Lower lobe of right lung (tissue), 2 donors: ENCODE measurements around the gene THAP3. TPM values are rescaled to one million over a fixed set of nuclear protein-coding genes. Genes with fewer than 3 reads are reported as not detected.
A peak's percentile ranks its signal among the peaks of the same experiment; 100 is the strongest.

Source experiments
- ATAC-seq, 2 donors: fragments of 200-7000 bp; cut with Tn5 transposase; one replicate each; pipeline ENCODE4 v1.9.1; 2020 to 2022; ENCODE audit warnings: mild to moderate bottlenecking in 2 of 2, moderate library complexity in 2 of 2
- DNase-seq: peaks from one replicate; pipeline ENCODE4 v3.0.0-alpha.2; 2020
- H3K27ac ChIP-seq: fragments of 200-600 bp; one replicate; pipeline ENCODE4 v1.8.0; 2022
- H3K27me3 ChIP-seq: fragments of 200-600 bp; one replicate; pipeline ENCODE4 v1.8.0; 2022; ENCODE audit warnings: low read depth
- H3K36me3 ChIP-seq: fragments of 200-600 bp; one replicate; pipeline ENCODE4 v1.8.0; 2022; ENCODE audit warnings: mild to moderate bottlenecking
- H3K4me1 ChIP-seq: fragments of 200-600 bp; one replicate; pipeline ENCODE4 v1.8.0; 2022
- H3K4me3 ChIP-seq: fragments of 200-600 bp; one replicate; pipeline ENCODE4 v1.8.0; 2022; ENCODE audit warnings: mild to moderate bottlenecking
- H3K9me3 ChIP-seq: fragments of 200-600 bp; one replicate; pipeline ENCODE4 v1.8.0; 2022
- intact Hi-C: fragments of 100-400 bp; cut with DNase I; formaldehyde crosslinking; loops from one replicate; pipeline ENCODE4 v1.11.0; 2022
- total RNA-seq: library from RNA; stranded (reverse); fragmentation: NEBNext Ultra II Directional; extraction: Animal tissue kit (Norgen Biotek cat#: 25700); gene quantifications from one replicate; pipeline ENCODE4 v1.2.1, GENCODE V29; 2021
- TF ChIP-seq, protein P1 (sequence below): fragments of 200-600 bp; IDR thresholded peaks from one replicate; pipeline ENCODE4 v1.8.0; 2022; ENCODE audit warnings: antibody characterized with exemption, mild to moderate bottlenecking
- donor health status: DM: no; HTN: yes; CAD: no; lungs with severe emphysema.

The THAP3 gene
- total RNA-seq, 1 donor from 2014 or later: 15.7 TPM

DNA sequence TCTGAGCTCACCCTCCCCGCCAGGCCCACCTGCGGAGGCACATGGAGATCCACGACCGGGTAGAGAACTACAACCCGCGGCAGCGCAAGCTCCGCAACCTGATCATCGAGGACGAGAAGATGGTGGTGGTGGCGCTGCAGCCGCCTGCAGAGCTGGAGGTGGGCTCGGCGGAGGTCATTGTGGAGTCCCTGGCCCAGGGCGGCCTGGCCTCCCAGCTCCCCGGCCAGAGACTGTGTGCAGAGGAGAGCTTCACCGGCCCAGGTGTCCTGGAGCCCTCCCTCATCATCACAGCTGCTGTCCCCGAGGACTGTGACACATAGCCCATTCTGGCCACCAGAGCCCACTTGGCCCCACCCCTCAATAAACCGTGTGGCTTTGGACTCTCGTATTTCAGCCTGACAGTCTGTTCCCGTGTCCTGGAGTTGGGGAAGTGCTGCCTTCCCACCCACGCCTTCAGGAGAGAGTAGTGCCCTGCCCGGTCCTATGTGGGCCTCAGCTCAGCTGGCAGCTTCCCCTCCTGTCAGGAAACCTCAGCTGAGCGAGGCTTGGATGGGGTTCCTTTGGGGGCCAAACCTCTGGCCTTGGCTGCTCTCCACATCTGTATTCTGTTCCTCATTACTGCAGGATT, 35.7 kb upstream of the THAP3 start:
- ATAC-seq: peak; percentile 14 to 15
- intact Hi-C loops: no loop called here
- Histone ChIP-seq H3K36me3 (peaks cover 65% of the 10 kb centered on the region), H3K9me3 (no peaks in the 10 kb centered on the region), H3K27ac (no peak overlapping the region), H3K27me3 (no peaks in the 10 kb centered on the region), H3K4me1 (peaks cover 31% of the 10 kb centered on the region), H3K4me3 (no peak overlapping the region)
- TF ChIP-seq, protein P1, sequence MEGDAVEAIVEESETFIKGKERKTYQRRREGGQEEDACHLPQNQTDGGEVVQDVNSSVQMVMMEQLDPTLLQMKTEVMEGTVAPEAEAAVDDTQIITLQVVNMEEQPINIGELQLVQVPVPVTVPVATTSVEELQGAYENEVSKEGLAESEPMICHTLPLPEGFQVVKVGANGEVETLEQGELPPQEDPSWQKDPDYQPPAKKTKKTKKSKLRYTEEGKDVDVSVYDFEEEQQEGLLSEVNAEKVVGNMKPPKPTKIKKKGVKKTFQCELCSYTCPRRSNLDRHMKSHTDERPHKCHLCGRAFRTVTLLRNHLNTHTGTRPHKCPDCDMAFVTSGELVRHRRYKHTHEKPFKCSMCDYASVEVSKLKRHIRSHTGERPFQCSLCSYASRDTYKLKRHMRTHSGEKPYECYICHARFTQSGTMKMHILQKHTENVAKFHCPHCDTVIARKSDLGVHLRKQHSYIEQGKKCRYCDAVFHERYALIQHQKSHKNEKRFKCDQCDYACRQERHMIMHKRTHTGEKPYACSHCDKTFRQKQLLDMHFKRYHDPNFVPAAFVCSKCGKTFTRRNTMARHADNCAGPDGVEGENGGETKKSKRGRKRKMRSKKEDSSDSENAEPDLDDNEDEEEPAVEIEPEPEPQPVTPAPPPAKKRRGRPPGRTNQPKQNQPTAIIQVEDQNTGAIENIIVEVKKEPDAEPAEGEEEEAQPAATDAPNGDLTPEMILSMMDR: no peak
- peak; percentile 67 for DNase-seq

DNA sequence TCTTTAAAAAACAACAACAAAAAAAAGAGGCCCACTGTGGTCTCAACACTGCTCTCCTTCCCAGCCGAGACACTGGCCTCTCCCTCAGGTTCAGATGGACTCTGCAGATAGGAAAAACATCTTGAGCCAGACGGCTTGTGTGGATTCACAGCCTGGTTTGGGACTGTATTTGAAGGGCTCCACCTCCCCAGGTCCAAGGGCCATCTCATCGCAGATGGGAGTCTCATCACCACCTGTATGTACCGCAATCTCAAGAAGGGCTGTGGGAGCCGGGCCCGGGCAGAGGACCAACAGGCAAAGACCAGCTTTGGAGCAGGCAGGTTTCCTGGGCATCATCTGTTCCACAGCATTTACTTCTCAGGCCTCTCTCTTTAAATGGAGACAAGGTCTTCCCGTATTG, 34.6 kb upstream of the THAP3 start:
- peaks cover 31% of the 10 kb centered on the region for H3K4me1 ChIP-seq
- H3K27ac ChIP-seq: no peak overlapping the region
- no peak overlapping the region for H3K4me3 ChIP-seq
- ATAC-seq (no peak), DNase-seq (no peak)
- H3K36me3 ChIP-seq: peaks cover 72% of the 10 kb centered on the region
- H3K9me3 ChIP-seq: no peaks in the 10 kb centered on the region
- H3K27me3 ChIP-seq: no peaks in the 10 kb centered on the region
- intact Hi-C loops: no loop called here
- TF ChIP-seq, protein P1: no peak

DNA sequence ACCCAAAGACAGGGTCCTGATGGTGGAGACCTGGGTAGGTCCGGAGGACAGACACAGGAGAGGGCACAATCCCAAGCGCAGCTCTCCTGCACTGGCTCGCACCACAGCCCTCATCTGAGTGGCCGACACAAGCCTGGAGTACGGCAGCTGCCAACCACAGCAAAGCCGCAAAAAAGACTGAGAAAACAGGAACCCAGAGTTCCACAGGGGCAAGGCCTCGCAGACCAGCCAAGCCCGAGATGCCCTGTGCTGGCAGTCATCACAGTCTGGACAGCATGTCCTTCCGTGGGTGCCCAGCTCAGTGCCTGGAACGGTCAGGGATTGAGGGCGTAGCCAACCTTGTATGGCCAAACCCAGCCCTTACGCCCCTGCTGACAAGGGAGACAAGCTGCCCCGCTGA, 33.4 kb upstream of the THAP3 start:
- DNase-seq: peak; percentile 59

DNA sequence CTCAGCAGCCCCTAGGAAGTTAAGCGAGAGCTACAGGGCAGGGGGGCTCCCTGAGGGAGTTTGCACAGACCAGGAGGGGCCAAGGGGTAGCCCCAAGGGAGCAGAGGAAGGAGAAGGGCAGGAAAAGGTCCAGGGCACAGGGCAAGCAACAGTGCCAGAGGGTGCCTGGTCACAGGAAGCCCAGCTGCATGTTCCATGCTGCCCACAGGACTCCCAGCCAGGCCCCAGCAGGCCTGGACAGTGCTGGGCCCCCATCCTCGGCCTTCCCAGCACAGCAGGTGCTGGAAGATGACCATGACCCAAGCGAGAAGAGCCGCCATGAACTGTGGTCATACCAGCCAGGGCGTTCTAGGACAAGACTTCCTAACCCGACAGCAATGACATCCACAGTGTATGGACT, 33.0 kb upstream of the THAP3 start:
- H3K27ac ChIP-seq: no peak overlapping the region
- H3K36me3 ChIP-seq: peaks cover 87% of the 10 kb centered on the region

More for the DNA sequence above, 33.4 kb upstream of the THAP3 start:
- Histone ChIP-seq H3K4me1 (peaks cover 34% of the 10 kb centered on the region), H3K36me3 (peaks cover 83% of the 10 kb centered on the region), H3K4me3 (no peak overlapping the region), H3K27me3 (no peaks in the 10 kb centered on the region), H3K9me3 (no peaks in the 10 kb centered on the region), H3K27ac (no peak overlapping the region)
- TF ChIP-seq, protein P1: no peak
- peak in 1 of 2 donors; percentile 33 for ATAC-seq
- intact Hi-C loops: no loop called here

DNA sequence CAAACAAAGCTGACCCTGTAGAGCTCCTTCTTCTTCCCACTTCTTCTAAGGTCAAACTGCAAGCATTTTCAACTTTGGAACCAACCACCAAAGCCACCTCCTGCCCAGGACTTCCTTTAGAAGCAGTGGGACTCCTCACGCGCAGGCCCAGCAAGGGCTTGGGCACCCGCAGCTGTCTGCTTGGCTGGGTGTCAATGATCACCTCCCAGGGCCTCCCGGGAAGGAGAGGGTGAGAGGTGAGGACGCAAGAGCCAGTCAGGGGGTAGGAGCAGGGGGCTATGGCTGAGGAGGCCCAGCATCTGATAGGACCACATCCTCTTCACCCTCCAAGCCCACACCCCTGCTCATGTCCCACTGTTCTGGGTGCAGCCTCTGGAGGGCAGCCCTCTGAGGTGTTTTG, 32.2 kb upstream of the THAP3 start:
- DNase-seq (no peak), ATAC-seq (no peak)
- H3K36me3 ChIP-seq: peaks cover 88% of the 10 kb centered on the region
- intact Hi-C loops: no loop called here
- no peaks in the 10 kb centered on the region for H3K27me3 ChIP-seq
- TF ChIP-seq, protein P1: no peak
- no peak overlapping the region for H3K4me3 ChIP-seq
- peaks cover 41% of the 10 kb centered on the region for H3K4me1 ChIP-seq
- H3K27ac ChIP-seq: no peak overlapping the region
- H3K9me3 ChIP-seq: no peaks in the 10 kb centered on the region

More for the DNA sequence above, 33.0 kb upstream of the THAP3 start:
- Histone ChIP-seq H3K4me3 (no peak overlapping the region), H3K9me3 (no peaks in the 10 kb centered on the region), H3K4me1 (peaks cover 39% of the 10 kb centered on the region), H3K27me3 (no peaks in the 10 kb centered on the region)
- TF ChIP-seq, protein P1: no peak
- ATAC-seq: no peak
- no peak for DNase-seq
- intact Hi-C loops: no loop called here
